MM.1S (cell line): ENCODE data around the gene ZEB2.

Source experiments
- CTCF ChIP-seq: fragments of 300-600 bp; sonication (generic); IDR thresholded peaks from 2 replicates; pipeline ENCODE4 v1.5.1; 2016; ENCODE audit warnings: antibody characterized with exemption, low read length, mixed read lengths
- EZH2phosphoT487 ChIP-seq: fragments of 300-600 bp; sonication (generic); IDR thresholded peaks from 2 replicates; pipeline ENCODE4 v1.6.1; 2018; ENCODE audit warnings: antibody characterized with exemption, low read length

GRCh38 chr2:144351687-144352086, 168.2 kb downstream of the ZEB2 start:
- TF ChIP-seq EZH2phosphoT487, result no peak
- TF ChIP-seq CTCF, result no peak
